AG10803 (cell line): ENCODE data around the gene NKD1.

Source experiments
- DNase-seq: peaks from one replicate; pipeline ENCODE4 v3.0.0; 2010; ENCODE audit warnings: low read depth
- H3K4me3 ChIP-seq: 2 replicates; pipeline ENCODE4 v1.5.1; 2011; ENCODE audit warnings: mild to moderate bottlenecking, low read length, control low read depth
- TF ChIP-seq, protein P1 (sequence below): conservative IDR thresholded peaks from 2 replicates; pipeline ENCODE4 v1.5.1; 2011; ENCODE audit warnings: mild to moderate bottlenecking, low read length, control low read depth, inconsistent platforms

The NKD1 gene

DNA sequence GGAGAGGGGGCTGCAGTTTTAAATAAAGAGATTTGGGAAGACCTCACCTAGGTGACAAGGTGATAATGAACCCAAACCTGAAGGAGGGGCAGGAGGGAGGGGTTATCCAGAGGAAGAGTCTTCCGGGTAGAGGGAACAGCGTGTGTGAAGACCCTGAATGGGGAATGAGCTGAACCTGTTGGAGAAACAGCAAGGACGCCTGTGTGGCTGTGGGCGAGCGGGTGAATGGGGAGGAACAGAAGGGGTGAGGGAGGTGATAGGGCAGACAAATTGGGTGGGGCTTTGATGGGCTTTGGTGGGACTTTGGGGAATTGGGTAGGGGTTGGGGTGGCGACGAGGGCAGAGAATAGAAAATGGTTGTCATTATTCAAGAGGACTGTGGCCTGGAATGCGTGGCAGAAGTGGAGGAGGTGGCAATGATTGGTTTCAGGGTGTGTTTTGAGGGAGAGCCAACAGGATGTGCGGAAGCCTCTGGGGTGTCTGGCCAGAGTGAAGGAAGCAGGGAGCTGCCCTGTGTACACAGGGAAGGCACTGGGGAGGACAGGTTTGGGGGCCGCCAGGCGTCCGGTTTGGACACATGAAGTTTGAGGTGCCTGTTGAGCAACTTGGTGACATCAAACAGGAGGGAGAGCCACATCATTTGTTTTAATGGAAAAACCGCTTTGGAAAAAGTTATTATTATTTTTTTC lies 48.7 kb downstream of the NKD1 start:
- H3K4me3 ChIP-seq: no peak overlapping the region
- no peak for DNase-seq
- TF ChIP-seq, protein P1, sequence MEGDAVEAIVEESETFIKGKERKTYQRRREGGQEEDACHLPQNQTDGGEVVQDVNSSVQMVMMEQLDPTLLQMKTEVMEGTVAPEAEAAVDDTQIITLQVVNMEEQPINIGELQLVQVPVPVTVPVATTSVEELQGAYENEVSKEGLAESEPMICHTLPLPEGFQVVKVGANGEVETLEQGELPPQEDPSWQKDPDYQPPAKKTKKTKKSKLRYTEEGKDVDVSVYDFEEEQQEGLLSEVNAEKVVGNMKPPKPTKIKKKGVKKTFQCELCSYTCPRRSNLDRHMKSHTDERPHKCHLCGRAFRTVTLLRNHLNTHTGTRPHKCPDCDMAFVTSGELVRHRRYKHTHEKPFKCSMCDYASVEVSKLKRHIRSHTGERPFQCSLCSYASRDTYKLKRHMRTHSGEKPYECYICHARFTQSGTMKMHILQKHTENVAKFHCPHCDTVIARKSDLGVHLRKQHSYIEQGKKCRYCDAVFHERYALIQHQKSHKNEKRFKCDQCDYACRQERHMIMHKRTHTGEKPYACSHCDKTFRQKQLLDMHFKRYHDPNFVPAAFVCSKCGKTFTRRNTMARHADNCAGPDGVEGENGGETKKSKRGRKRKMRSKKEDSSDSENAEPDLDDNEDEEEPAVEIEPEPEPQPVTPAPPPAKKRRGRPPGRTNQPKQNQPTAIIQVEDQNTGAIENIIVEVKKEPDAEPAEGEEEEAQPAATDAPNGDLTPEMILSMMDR: no peak

GRCh38 chr16:50597563-50598255 lies 49.5 kb downstream of the NKD1 start:
- TF ChIP-seq, protein P1: no peak
- DNase-seq: no peak
- no peak overlapping the region for H3K4me3 ChIP-seq

- no peak overlapping the region for H3K4me3 ChIP-seq
- TF ChIP-seq, protein P1: no peak
- no peak for DNase-seq
Observed at GRCh38 chr16:50598256-50598894, 50.2 kb downstream of the NKD1 start.

DNA sequence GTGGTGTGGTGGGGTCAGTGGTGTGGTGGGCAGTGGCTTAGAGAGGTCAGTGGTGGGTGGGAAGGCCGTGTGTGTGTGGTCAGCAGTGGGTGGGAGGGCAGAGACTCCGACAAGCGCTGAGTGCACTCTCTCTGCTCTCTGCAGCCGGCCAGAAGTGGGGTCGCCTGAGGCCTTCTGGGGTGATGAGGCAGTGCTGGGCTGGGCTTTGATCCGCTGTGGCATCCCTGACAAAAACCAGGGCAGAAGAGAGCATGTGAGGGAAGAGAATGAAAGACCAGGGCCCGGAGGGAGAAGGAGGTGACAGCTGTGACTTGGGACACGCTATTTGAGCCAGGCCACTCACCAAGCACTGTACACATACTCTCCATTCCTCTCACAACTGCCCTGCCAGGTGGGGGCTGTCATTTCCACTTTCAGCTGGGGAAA lies 50.8 kb downstream of the NKD1 start:
- H3K4me3 ChIP-seq: no peak overlapping the region
- DNase-seq: no peak
- TF ChIP-seq, protein P1: no peak

- TF ChIP-seq, protein P1: no peak
- H3K4me3 ChIP-seq: no peak overlapping the region
- DNase-seq: peak; percentile 55
Observed at GRCh38 chr16:50599494-50599893, 51.3 kb downstream of the NKD1 start.

- H3K4me3 ChIP-seq: no peak overlapping the region
Observed at GRCh38 chr16:50600582-50601283, 52.5 kb downstream of the NKD1 start.

More at GRCh38 chr16:50600582-50601283, 52.5 kb downstream of the NKD1 start:
- DNase-seq: peak; percentile 64
- TF ChIP-seq, protein P1: no peak
